ENCODE data around the gene GLRX. TPM values are rescaled to one million over a fixed set of nuclear protein-coding genes. Genes with fewer than 3 reads are reported as not detected.

The GLRX gene
- total RNA-seq, 4 donors from 2014 or later = 14.1 to 56.0 (median 34.0) TPM

DNA sequence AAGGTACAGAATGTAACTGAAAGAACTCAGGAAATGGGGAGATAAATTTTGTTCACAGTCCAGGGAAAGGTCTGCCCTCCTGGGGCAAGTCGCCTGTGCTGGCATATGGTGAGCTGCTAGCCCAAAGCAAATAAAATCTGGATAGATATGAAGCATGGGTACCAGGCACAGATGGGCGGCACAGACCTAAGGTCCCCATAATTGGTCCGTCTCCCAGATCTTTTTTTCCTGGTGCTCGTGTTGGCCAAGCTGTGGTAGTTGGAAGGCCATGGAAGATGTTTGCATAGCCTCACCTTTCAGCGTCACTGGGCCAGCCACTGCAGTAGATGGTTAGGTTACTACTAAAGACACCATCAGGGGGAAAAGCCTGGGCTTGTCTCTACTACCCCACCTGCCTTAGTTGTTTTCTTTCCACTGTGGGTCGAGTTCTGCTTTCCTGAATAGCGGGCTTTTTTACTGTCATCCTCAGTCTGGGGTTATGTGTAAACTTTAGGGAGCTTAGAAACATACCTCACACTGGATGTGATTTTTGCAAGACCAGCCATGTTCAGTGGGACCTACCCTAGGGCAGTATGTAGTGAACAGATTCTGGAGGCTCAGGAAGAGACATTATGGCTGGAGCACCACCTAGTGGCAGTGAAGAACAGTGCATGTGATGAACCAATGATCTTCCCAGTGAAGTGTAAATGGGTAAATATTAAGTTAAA is 24.2 kb upstream of the GLRX start:
- intact Hi-C loops (cut with DNase I) = loop anchor here (1.0 to 5.0 kb wide), 2 partner anchors 65 to 179 kb away; no protein-coding TSS in a partner anchor
- Histone ChIP-seq H3K36me3 (no peaks in the 10 kb centered on the region), H3K9me3 (no peaks in the 10 kb centered on the region), H3K4me3 (no peak overlapping the region), H3K4me1 (peaks cover 3 to 16% (median 13%) of the 10 kb centered on the region in 4 donors), H3K27me3 (no peaks in the 10 kb centered on the region), H3K27ac (replicated peaks in 1 of 4) (no peak overlapping the region)
- 83% methylated on average over 7 of the region's 7 CpGs for WGBS
- TF ChIP-seq POLR2AphosphoS5 (IDR thresholded peaks at IDR 0.05) = no peak
- no peak for TF ChIP-seq POLR2A (IDR thresholded peaks at IDR 0.05; ENCODE audit: low read depth)
- TF ChIP-seq, protein P1, sequence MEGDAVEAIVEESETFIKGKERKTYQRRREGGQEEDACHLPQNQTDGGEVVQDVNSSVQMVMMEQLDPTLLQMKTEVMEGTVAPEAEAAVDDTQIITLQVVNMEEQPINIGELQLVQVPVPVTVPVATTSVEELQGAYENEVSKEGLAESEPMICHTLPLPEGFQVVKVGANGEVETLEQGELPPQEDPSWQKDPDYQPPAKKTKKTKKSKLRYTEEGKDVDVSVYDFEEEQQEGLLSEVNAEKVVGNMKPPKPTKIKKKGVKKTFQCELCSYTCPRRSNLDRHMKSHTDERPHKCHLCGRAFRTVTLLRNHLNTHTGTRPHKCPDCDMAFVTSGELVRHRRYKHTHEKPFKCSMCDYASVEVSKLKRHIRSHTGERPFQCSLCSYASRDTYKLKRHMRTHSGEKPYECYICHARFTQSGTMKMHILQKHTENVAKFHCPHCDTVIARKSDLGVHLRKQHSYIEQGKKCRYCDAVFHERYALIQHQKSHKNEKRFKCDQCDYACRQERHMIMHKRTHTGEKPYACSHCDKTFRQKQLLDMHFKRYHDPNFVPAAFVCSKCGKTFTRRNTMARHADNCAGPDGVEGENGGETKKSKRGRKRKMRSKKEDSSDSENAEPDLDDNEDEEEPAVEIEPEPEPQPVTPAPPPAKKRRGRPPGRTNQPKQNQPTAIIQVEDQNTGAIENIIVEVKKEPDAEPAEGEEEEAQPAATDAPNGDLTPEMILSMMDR (IDR thresholded peaks at IDR 0.05) = peak; percentile 93 to 96 (median 93)
- no peak for DNase-seq (ENCODE audit: extremely low spot score)

DNA sequence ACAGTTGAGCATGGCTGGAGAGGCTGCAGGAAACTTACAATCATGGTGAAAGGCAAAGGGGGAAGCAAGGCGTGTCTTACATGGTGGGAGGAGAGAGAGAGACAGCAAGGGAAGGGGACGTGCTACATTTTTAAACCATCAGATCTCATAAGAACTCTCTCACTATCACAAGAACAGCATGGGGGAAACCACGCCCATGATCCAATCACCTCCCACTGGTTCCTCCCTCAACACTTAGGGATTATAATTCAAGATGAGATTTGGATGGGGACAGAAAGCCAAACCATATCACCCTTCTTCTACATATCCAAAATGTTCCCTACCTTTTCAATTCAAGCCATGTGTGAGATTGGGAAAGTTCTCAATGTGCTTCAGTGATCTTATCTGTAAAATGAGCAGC is 22.9 kb upstream of the GLRX start:
- no peak for DNase-seq (ENCODE audit: extremely low spot score)
- Histone ChIP-seq H3K36me3 (no peaks in the 10 kb centered on the region), H3K27me3 (no peaks in the 10 kb centered on the region), H3K27ac (replicated peaks in 1 of 4) (no peak overlapping the region), H3K9me3 (no peaks in the 10 kb centered on the region), H3K4me3 (no peak overlapping the region), H3K4me1 (peaks cover 3 to 21% (median 13%) of the 10 kb centered on the region in 4 donors)
- intact Hi-C loops (cut with DNase I) = loop anchor here (2.0 to 5.0 kb wide), 2 partner anchors 178 to 201 kb away; no protein-coding TSS in a partner anchor
- WGBS = 69% methylated on average over 3 of the region's 3 CpGs
- TF ChIP-seq EP300 (IDR thresholded peaks at IDR 0.05) = no peak

DNA sequence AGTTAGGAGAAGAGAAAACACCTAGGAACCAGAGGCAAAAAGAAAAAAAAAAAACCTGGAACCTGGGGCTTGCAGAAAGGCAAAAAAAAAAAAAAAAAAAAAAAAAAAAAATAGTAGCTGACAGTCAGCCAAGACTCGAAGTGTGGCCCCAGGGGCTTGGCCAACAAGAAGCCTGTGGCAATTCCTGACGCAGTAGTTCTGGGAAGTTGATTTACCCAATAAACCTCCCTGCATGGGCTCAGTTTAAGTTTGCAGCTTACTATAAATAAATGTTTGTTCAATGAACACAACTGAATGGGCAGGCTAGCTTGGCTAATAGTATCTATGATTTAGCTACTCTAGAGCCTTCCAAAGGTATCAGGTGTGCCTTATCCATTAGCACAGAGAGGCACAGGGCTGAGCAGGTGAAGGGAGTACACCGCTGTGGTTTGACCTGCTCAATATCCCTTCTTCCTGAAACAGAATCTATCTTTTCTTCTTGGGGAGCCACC is 21.3 kb upstream of the GLRX start:
- 65% methylated on average over 3 of the region's 3 CpGs for WGBS
- H3K27ac ChIP-seq (replicated peaks in 1 of 4) = peak overlapping the region in 3 of 4 donors; percentile 3 to 60 (median 13)

DNA sequence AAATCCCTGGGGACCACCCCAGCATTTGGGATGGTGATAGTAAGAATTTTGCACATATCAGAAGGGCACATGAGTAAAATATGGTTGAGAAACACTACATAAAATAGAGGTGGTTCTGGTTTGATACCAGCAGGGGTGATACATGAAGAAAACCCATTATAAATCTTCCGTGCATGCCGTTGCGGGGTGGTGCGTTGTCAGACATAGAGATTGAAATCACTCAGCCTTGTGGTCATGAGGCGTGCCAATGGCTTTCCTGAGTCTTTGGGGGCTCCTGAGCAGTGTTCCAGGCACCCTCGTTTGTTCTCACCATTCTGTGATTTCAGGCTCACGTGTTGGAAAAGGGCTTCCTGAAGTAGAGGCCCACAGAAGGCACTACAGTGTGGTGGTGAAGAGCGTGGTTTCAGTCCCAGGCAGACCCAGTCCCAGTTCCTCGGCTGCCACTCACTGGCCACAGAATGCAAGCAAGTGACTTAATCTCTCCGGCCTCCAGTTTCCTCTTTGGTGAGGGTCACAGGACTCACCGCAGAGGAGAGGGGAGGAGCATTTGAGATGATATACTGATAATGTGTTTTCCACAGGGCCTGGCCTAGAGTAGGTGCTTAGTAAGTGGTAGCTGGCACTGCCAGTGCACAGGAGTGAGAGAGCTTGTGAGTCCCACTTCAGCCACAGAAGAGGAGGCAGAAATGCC is 20.5 kb upstream of the GLRX start:
- intact Hi-C loops (cut with DNase I) = no loop called here
- no peaks in the 10 kb centered on the region for H3K9me3 ChIP-seq
- no peak overlapping the region for H3K4me3 ChIP-seq
- peaks cover 3 to 21% (median 13%) of the 10 kb centered on the region in 4 donors for H3K4me1 ChIP-seq
- 79% methylated on average over 11 of the region's 11 CpGs for WGBS
- TF ChIP-seq POLR2A (IDR thresholded peaks at IDR 0.05; ENCODE audit: low read depth) (no peak), EP300 (IDR thresholded peaks at IDR 0.05) (no peak), POLR2AphosphoS5 (IDR thresholded peaks at IDR 0.05) (no peak)
- TF ChIP-seq, protein P1 (IDR thresholded peaks at IDR 0.05) = no peak
- DNase-seq (ENCODE audit: extremely low spot score) = no peak
- H3K27ac ChIP-seq (replicated peaks in 1 of 4) = peak overlapping the region; percentile 13 to 60 (median 32)
- H3K27me3 ChIP-seq = no peaks in the 10 kb centered on the region
- no peaks in the 10 kb centered on the region for H3K36me3 ChIP-seq

More for the DNA sequence above, 21.3 kb upstream of the GLRX start:
- no peaks in the 10 kb centered on the region for H3K27me3 ChIP-seq
- TF ChIP-seq, protein P1 (IDR thresholded peaks at IDR 0.05) = no peak
- TF ChIP-seq POLR2A (IDR thresholded peaks at IDR 0.05; ENCODE audit: low read depth) (no peak), POLR2AphosphoS5 (IDR thresholded peaks at IDR 0.05) (peak in 1 of 2 donors; percentile 12)
- H3K4me1 ChIP-seq = peaks cover 3 to 21% (median 13%) of the 10 kb centered on the region in 4 donors
- no peak for DNase-seq (ENCODE audit: extremely low spot score)
- H3K4me3 ChIP-seq = no peak overlapping the region
- intact Hi-C loops (cut with DNase I) = loop anchor here (2.0 kb wide), 1 partner anchor 199 kb away; no protein-coding TSS in a partner anchor
- no peaks in the 10 kb centered on the region for H3K9me3 ChIP-seq
- no peaks in the 10 kb centered on the region for H3K36me3 ChIP-seq

All from esophagus muscularis mucosa (tissue), 4 donors.